GM23248 (cell line): ENCODE measurements around the gene SLC2A3. TPM values are rescaled to one million over a fixed set of nuclear protein-coding genes. Genes with fewer than 3 reads are reported as not detected.
"Not testable (repeated sequence)": the region's sequence is repeated elsewhere in the genome, so short reads cannot be mapped to it uniquely, and the experiment has no call there.

Source experiments
- DNase-seq: peaks from one replicate; pipeline ENCODE4 v3.0.0-alpha.2; 2015
- H2AFZ ChIP-seq: fragments of 200-600 bp; sonication (generic); 2 replicates; pipeline ENCODE4 v1.6.1; 2016; ENCODE audit warnings: antibody characterized with exemption
- H3F3A ChIP-seq: fragments of 200-600 bp; sonication (generic); 2 replicates; pipeline ENCODE4 v1.6.1; 2016; ENCODE audit warnings: mild to moderate bottlenecking, antibody characterized with exemption, mixed run types; ENCODE audit not compliant: insufficient read depth
- H3K27ac ChIP-seq: fragments of 200-600 bp; sonication (generic); 2 replicates; pipeline ENCODE4 v1.5.1; 2016; ENCODE audit warnings: mild to moderate bottlenecking
- H3K27me3 ChIP-seq: fragments of 200-600 bp; sonication (generic); replicated peaks from 2 replicates; pipeline ENCODE4 v1.6.1; 2016; ENCODE audit warnings: mild to moderate bottlenecking; ENCODE audit not compliant: insufficient read depth
- H3K36me3 ChIP-seq: fragments of 200-600 bp; sonication (generic); 2 replicates; pipeline ENCODE4 v1.6.1; 2016; ENCODE audit warnings: low read depth, mild to moderate bottlenecking
- H3K4me1 ChIP-seq: fragments of 200-600 bp; sonication (generic); 2 replicates; pipeline ENCODE4 v1.6.1; 2016; ENCODE audit warnings: mild to moderate bottlenecking; ENCODE audit not compliant: insufficient read depth
- H3K4me2 ChIP-seq: fragments of 200-600 bp; sonication (generic); one replicate; pipeline ENCODE4 v1.6.1; 2016; ENCODE audit warnings: mild to moderate bottlenecking; ENCODE audit not compliant: unreplicated experiment
- H3K4me3 ChIP-seq: fragments of 200-600 bp; sonication (generic); 2 replicates; pipeline ENCODE4 v1.5.1; 2016; ENCODE audit warnings: mild to moderate bottlenecking
- H3K79me2 ChIP-seq: fragments of 200-600 bp; sonication (generic); 2 replicates; pipeline ENCODE4 v1.6.1; 2016; ENCODE audit warnings: mild to moderate bottlenecking; ENCODE audit not compliant: insufficient read depth
- H3K9ac ChIP-seq: fragments of 200-600 bp; sonication (generic); 2 replicates; pipeline ENCODE4 v1.6.1; 2016; ENCODE audit warnings: mild to moderate bottlenecking
- H3K9me2 ChIP-seq: fragments of 200-600 bp; sonication (generic); 2 replicates; pipeline ENCODE4 v1.6.1; 2016; ENCODE audit warnings: mixed run types, mild to moderate bottlenecking, moderate library complexity; ENCODE audit not compliant: insufficient read depth
- H3K9me3 ChIP-seq: fragments of 200-600 bp; sonication (generic); one replicate; pipeline ENCODE4 v1.6.1; 2017; ENCODE audit warnings: low read depth
- H4K20me1 ChIP-seq: fragments of 200-600 bp; sonication (generic); 2 replicates; pipeline ENCODE4 v1.6.0; 2016; ENCODE audit not compliant: insufficient read depth
- EZH2 ChIP-seq: fragments of 200-600 bp; sonication (generic); IDR thresholded peaks from 2 replicates; pipeline ENCODE4 v1.6.1; 2018; ENCODE audit warnings: antibody characterized with exemption, mild to moderate bottlenecking; ENCODE audit not compliant: insufficient read depth, poor library complexity, severe bottlenecking
- EZH2phosphoT487 ChIP-seq: fragments of 200-600 bp; sonication (generic); IDR thresholded peaks from 2 replicates; pipeline ENCODE4 v1.6.1; 2018; ENCODE audit warnings: antibody characterized with exemption, moderate library complexity, mild to moderate bottlenecking, low read depth; ENCODE audit not compliant: insufficient read depth
- WGBS, 2 experiments: methylation state at CpG; one replicate each; pipeline ENCODE4 v1.1.6; 2015 to 2017; ENCODE audit warnings: low lambda C conversion rate in 2 of 2, low coverage in 1 of 2; ENCODE audit errors: missing lambda C conversion rate in 2 of 2; 5-methylcytosine and 5-hydroxymethylcytosine counted together
- in situ Hi-C: fragments of 300-500 bp; cut with MboI; formaldehyde crosslinking; loops from 2 replicates; pipeline ENCODE4 v1.15.0; 2020
- polyA plus RNA-seq: library from polyadenylated mRNA; unstranded; fragments of >200 nt; fragmentation: Nextera tagmentation; extraction: Ambion mirVana; gene quantifications from 2 replicates; pipeline ENCODE4 v1.2.1, GENCODE V29; 2016
- total RNA-seq: library from RNA; depleted of rRNA; stranded (reverse); fragments of >200 nt; shearing (Covaris generic); gene quantifications from 2 replicates; pipeline ENCODE4 v1.2.3, GENCODE V29; 2014; rRNA removed

Gene SLC2A3
- total RNA-seq (72.5 and 73.7 TPM in 2 replicates), polyA plus RNA-seq (71.5 and 71.8 TPM in 2 replicates)

- H3K9me2 ChIP-seq, result no peaks in the 10 kb centered on the region
- H3K4me2 ChIP-seq, result peak within 1 kb of the TSS; percentile 100
- peak within 1 kb of the TSS; percentile 86 for H2AFZ ChIP-seq
- TF ChIP-seq EZH2, result no peak
- no peak for TF ChIP-seq EZH2phosphoT487
- H3K36me3 ChIP-seq, result peaks cover 25% of the 10 kb centered on the region
- H3K9ac ChIP-seq, result peak within 1 kb of the TSS; percentile 96
- peak within 1 kb of the TSS; percentile 85 for H3K27ac ChIP-seq
- H3K9me3 ChIP-seq, result no peaks in the 10 kb centered on the region
- H4K20me1 ChIP-seq, result 0 out of 2 replicates have a peak, but pooled peaks cover 4% of the 10 kb centered on the region
- peaks cover 22% of the 10 kb centered on the region for H3F3A ChIP-seq
- WGBS, 2 experiments, result 1 to 3% methylated on average over 11 to 15 of the region's 15 CpGs
- no peaks in the 10 kb centered on the region for H3K27me3 ChIP-seq
- in situ Hi-C loops, result no loop called here
- peaks cover 50% of the 10 kb centered on the region for H3K79me2 ChIP-seq
- H3K4me1 ChIP-seq, result peaks cover 14% of the 10 kb centered on the region
- H3K4me3 ChIP-seq, result peak within 1 kb of the TSS; percentile 100
- DNase-seq, result peak; percentile 94
These were observed at the start of gene SLC2A3 for GRCh38 chr12:7935590-7936581. Gene SLC2A3, minus strand, starts transcription at chr12:7936187. Its CDS starts 153 bp downstream, at chr12:7936034.

GRCh38 chr12:7984900-7985299 lies 48.9 kb upstream of the SLC2A3 start:
- in situ Hi-C loops, result no loop called here
- H3F3A ChIP-seq, result no peaks in the 10 kb centered on the region
- WGBS, 2 experiments, result 85 to 87% methylated on average over 5 of the region's 5 CpGs
- no peak overlapping the region for H2AFZ ChIP-seq
- no peaks in the 10 kb centered on the region for H3K27me3 ChIP-seq
- H3K27ac ChIP-seq, result no peak overlapping the region
- H3K79me2 ChIP-seq, result no peaks in the 10 kb centered on the region
- H3K9ac ChIP-seq, result no peak overlapping the region
- TF ChIP-seq EZH2, result no peak
- TF ChIP-seq EZH2phosphoT487, result no peak
- no peaks in the 10 kb centered on the region for H3K9me2 ChIP-seq
- H3K36me3 ChIP-seq, result no peaks in the 10 kb centered on the region
- DNase-seq, result no peak
- no peaks in the 10 kb centered on the region for H3K9me3 ChIP-seq
- H3K4me2 ChIP-seq, result no peak overlapping the region
- H4K20me1 ChIP-seq, result no peaks in the 10 kb centered on the region
- H3K4me1 ChIP-seq, result 0 out of 2 replicates have a peak, but pooled peaks cover 7% of the 10 kb centered on the region
- H3K4me3 ChIP-seq, result no peak overlapping the region

GRCh38 chr12:7983460-7983859 lies 47.5 kb upstream of the SLC2A3 start:
- H2AFZ ChIP-seq, H3K27ac ChIP-seq, H3F3A ChIP-seq, H3K4me3 ChIP-seq, H3K79me2 ChIP-seq, H3K36me3 ChIP-seq, H3K9me2 ChIP-seq, in situ Hi-C loops, H3K4me2 ChIP-seq, H4K20me1 ChIP-seq, H3K4me1 ChIP-seq, H3K9me3 ChIP-seq, DNase-seq, H3K27me3 ChIP-seq, H3K9ac ChIP-seq: not testable (repeated sequence)
- WGBS, 2 experiments, result 96 to 100% methylated on average over 1 of the region's 1 CpG

GRCh38 chr12:7983019-7983418 lies 47.0 kb upstream of the SLC2A3 start:
- H3K9ac ChIP-seq, H4K20me1 ChIP-seq, H3K27me3 ChIP-seq, H3K27ac ChIP-seq, H2AFZ ChIP-seq, H3K9me3 ChIP-seq, in situ Hi-C loops, H3K4me1 ChIP-seq, H3K36me3 ChIP-seq, H3K4me3 ChIP-seq, H3K9me2 ChIP-seq, DNase-seq, H3K4me2 ChIP-seq, H3F3A ChIP-seq, H3K79me2 ChIP-seq: not testable (repeated sequence)
- 89 to 91% methylated on average over 11 of the region's 11 CpGs for WGBS, 2 experiments

GRCh38 chr12:7982332-7982735 lies 46.3 kb upstream of the SLC2A3 start:
- WGBS, 2 experiments, result 19 to 36% methylated on average over 2 of the region's 2 CpGs
- DNase-seq, H3K27ac ChIP-seq, H3K9me2 ChIP-seq, H3K4me1 ChIP-seq, H4K20me1 ChIP-seq, H3K4me2 ChIP-seq, H3K9ac ChIP-seq, H2AFZ ChIP-seq, H3K27me3 ChIP-seq, H3K36me3 ChIP-seq, in situ Hi-C loops, H3K4me3 ChIP-seq, H3F3A ChIP-seq, H3K79me2 ChIP-seq, H3K9me3 ChIP-seq: not testable (repeated sequence)
